Upper lobe of right lung (tissue), 1 donor: ENCODE data around the gene RHCG. TPM values are rescaled to one million over a fixed set of nuclear protein-coding genes. Genes with fewer than 3 reads are reported as not detected.
A peak's percentile ranks its signal among the peaks of the same experiment; 100 is the strongest.

ENCODE experiments used
- ATAC-seq: fragments of 200-7000 bp; cut with Tn5 transposase; one replicate; pipeline ENCODE4 v1.9.1; 2020; ENCODE audit warnings: mild to moderate bottlenecking, moderate library complexity
- DNase-seq: peaks from one replicate; pipeline ENCODE4 v3.0.0-alpha.2; 2020
- H3K27ac ChIP-seq: fragments of 200-600 bp; one replicate; pipeline ENCODE4 v1.8.0; 2022
- H3K27me3 ChIP-seq: fragments of 200-600 bp; one replicate; pipeline ENCODE4 v1.8.0; 2022; ENCODE audit warnings: mild to moderate bottlenecking
- H3K36me3 ChIP-seq: fragments of 200-600 bp; one replicate; pipeline ENCODE4 v1.8.0; 2022
- H3K4me1 ChIP-seq: fragments of 200-600 bp; one replicate; pipeline ENCODE4 v1.8.0; 2022
- H3K4me3 ChIP-seq: fragments of 200-600 bp; one replicate; pipeline ENCODE4 v1.8.0; 2022; ENCODE audit warnings: mild to moderate bottlenecking
- H3K9me3 ChIP-seq: fragments of 200-600 bp; one replicate; pipeline ENCODE4 v1.8.0; 2022
- intact Hi-C: fragments of 100-400 bp; cut with DNase I; formaldehyde crosslinking; loops from one replicate; pipeline ENCODE4 v1.11.0; 2022
- total RNA-seq: library from RNA; stranded (reverse); fragmentation: NEBNext Ultra II Directional; extraction: Animal tissue kit (Norgen Biotek cat#: 25700); gene quantifications from one replicate; pipeline ENCODE4 v1.2.1, GENCODE V29; 2021
- TF ChIP-seq, protein P1 (sequence below): fragments of 200-600 bp; IDR thresholded peaks from one replicate; pipeline ENCODE4 v1.8.0; 2022; ENCODE audit warnings: antibody characterized with exemption
- donor health status: DM: no; HTN: yes; CAD: no; lungs with severe emphysema.

The RHCG gene
- total RNA-seq, 1 donor from 2014 or later: not detected

GRCh38 chr15:89448825-89449224, 47.6 kb downstream of the RHCG start:
- peaks cover 43% of the 10 kb centered on the region for H3K27me3 ChIP-seq
- no peaks in the 10 kb centered on the region for H3K9me3 ChIP-seq
- TF ChIP-seq, protein P1, sequence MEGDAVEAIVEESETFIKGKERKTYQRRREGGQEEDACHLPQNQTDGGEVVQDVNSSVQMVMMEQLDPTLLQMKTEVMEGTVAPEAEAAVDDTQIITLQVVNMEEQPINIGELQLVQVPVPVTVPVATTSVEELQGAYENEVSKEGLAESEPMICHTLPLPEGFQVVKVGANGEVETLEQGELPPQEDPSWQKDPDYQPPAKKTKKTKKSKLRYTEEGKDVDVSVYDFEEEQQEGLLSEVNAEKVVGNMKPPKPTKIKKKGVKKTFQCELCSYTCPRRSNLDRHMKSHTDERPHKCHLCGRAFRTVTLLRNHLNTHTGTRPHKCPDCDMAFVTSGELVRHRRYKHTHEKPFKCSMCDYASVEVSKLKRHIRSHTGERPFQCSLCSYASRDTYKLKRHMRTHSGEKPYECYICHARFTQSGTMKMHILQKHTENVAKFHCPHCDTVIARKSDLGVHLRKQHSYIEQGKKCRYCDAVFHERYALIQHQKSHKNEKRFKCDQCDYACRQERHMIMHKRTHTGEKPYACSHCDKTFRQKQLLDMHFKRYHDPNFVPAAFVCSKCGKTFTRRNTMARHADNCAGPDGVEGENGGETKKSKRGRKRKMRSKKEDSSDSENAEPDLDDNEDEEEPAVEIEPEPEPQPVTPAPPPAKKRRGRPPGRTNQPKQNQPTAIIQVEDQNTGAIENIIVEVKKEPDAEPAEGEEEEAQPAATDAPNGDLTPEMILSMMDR: no peak
- H3K4me1 ChIP-seq: no peaks in the 10 kb centered on the region
- no peak overlapping the region for H3K4me3 ChIP-seq
- DNase-seq (peak; percentile 45), ATAC-seq (no peak)
- H3K27ac ChIP-seq: no peak overlapping the region
- no peaks in the 10 kb centered on the region for H3K36me3 ChIP-seq
- intact Hi-C loops: no loop called here

- intact Hi-C loops: no loop called here
- no peak overlapping the region for H3K4me3 ChIP-seq
- no peak overlapping the region for H3K27ac ChIP-seq
- H3K9me3 ChIP-seq: no peaks in the 10 kb centered on the region
- H3K27me3 ChIP-seq: peaks cover 34% of the 10 kb centered on the region
- TF ChIP-seq, protein P1: no peak
- H3K4me1 ChIP-seq: no peaks in the 10 kb centered on the region
- no peaks in the 10 kb centered on the region for H3K36me3 ChIP-seq
- DNase-seq: no peak
- ATAC-seq: no peak
Measured at GRCh38 chr15:89447676-89448075, 48.7 kb downstream of the RHCG start.

GRCh38 chr15:89446255-89446891, 50.0 kb downstream of the RHCG start:
- H3K27me3 ChIP-seq: peaks cover 30% of the 10 kb centered on the region
- H3K9me3 ChIP-seq: no peaks in the 10 kb centered on the region
- ATAC-seq: no peak
- H3K27ac ChIP-seq: no peak overlapping the region
- TF ChIP-seq, protein P1: no peak
- H3K4me1 ChIP-seq: no peaks in the 10 kb centered on the region
- no peak for DNase-seq
- no peaks in the 10 kb centered on the region for H3K36me3 ChIP-seq
- intact Hi-C loops: no loop called here
- H3K4me3 ChIP-seq: no peak overlapping the region

DNA sequence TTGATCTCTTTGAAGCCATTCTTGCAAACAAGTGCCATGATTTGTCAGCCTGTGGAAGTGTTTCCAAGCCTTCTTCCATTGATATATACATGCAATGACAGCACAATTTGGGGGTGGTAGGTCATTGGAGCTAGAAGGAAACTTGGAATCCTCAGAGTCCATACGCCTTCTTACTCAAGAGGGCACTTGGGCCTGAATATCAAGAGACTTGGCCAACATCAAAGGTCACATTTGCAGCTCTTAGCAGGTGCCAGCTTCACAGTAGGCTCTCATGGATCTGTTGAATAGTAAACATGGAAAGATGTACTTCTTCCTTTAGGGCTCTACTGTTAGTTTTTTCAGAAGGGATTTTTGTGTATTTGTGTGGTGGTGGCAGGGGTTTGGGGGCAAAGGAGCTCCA, 50.9 kb downstream of the RHCG start:
- intact Hi-C loops: no loop called here
- peaks cover 22% of the 10 kb centered on the region for H3K27me3 ChIP-seq
- no peaks in the 10 kb centered on the region for H3K4me1 ChIP-seq
- TF ChIP-seq, protein P1: no peak
- no peak for DNase-seq
- no peaks in the 10 kb centered on the region for H3K9me3 ChIP-seq
- ATAC-seq: no peak
- H3K36me3 ChIP-seq: no peaks in the 10 kb centered on the region
- no peak overlapping the region for H3K27ac ChIP-seq
- H3K4me3 ChIP-seq: no peak overlapping the region

- Histone ChIP-seq H3K27me3 (peaks cover 19% of the 10 kb centered on the region), H3K4me3 (no peak overlapping the region), H3K9me3 (no peaks in the 10 kb centered on the region), H3K27ac (no peak overlapping the region), H3K36me3 (no peaks in the 10 kb centered on the region), H3K4me1 (no peaks in the 10 kb centered on the region)
- ATAC-seq (no peak), DNase-seq (no peak)
- intact Hi-C loops: no loop called here
- TF ChIP-seq, protein P1: no peak
Measured at GRCh38 chr15:89444241-89445225, 51.9 kb downstream of the RHCG start.
